ENCODE results near the gene PPFIA4. TPM values are rescaled to one million over a fixed set of nuclear protein-coding genes. Genes with fewer than 3 reads are reported as not detected.

The PPFIA4 gene
- total RNA-seq, 2 experiments from 2014 or later = 78.8 to 79.9 TPM

DNA sequence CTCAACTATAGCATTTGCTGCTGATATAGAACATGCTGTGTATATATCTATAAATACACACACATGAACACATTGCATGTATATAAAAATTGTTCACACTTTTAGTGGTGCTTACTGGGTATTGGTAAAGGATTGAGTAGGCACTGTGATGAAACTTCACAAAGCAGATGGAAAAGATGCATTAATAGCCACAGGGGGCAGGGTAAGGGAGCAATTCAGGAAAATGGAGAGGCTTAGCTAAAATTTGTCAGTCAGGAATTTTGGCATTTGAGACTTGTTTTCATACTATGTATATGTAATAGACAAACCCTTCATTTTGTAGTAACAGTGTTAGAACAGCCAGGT, 633 bp upstream of the PPFIA4 start:
- Mint-ChIP-seq H3K27ac (peak overlapping the region; percentile 82), H3K36me3 (ENCODE audit: low read depth) (peaks cover 37% of the 10 kb centered on the region), H3K4me1 (ENCODE audit: low read depth) (peaks cover 17% of the 10 kb centered on the region), H3K4me3 (peak overlapping the region; percentile 46), H3K9me3 (peaks cover 3% of the 10 kb centered on the region), H3K27me3 (peaks cover 10% of the 10 kb centered on the region)
- ChIA-PET POLR2A (interaction anchor here (2.1 kb wide), 1 partner anchor 18 kb away, joined by 14 read pairs; the partner anchor contains the start of gene TMEM183A), CTCF (interaction anchor here (1.5 to 5.8 kb wide), 2 partner anchors 14 to 18 kb away, joined by 3 to 54 read pairs; no protein-coding TSS in a partner anchor)
- intact Hi-C loops (cut with micrococcal nuclease) = no loop called here
- DNase-seq (no peak), ATAC-seq (no peak)
- TF ChIP-seq, protein P1, sequence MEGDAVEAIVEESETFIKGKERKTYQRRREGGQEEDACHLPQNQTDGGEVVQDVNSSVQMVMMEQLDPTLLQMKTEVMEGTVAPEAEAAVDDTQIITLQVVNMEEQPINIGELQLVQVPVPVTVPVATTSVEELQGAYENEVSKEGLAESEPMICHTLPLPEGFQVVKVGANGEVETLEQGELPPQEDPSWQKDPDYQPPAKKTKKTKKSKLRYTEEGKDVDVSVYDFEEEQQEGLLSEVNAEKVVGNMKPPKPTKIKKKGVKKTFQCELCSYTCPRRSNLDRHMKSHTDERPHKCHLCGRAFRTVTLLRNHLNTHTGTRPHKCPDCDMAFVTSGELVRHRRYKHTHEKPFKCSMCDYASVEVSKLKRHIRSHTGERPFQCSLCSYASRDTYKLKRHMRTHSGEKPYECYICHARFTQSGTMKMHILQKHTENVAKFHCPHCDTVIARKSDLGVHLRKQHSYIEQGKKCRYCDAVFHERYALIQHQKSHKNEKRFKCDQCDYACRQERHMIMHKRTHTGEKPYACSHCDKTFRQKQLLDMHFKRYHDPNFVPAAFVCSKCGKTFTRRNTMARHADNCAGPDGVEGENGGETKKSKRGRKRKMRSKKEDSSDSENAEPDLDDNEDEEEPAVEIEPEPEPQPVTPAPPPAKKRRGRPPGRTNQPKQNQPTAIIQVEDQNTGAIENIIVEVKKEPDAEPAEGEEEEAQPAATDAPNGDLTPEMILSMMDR (IDR thresholded peaks at IDR 0.05) = no peak

DNA sequence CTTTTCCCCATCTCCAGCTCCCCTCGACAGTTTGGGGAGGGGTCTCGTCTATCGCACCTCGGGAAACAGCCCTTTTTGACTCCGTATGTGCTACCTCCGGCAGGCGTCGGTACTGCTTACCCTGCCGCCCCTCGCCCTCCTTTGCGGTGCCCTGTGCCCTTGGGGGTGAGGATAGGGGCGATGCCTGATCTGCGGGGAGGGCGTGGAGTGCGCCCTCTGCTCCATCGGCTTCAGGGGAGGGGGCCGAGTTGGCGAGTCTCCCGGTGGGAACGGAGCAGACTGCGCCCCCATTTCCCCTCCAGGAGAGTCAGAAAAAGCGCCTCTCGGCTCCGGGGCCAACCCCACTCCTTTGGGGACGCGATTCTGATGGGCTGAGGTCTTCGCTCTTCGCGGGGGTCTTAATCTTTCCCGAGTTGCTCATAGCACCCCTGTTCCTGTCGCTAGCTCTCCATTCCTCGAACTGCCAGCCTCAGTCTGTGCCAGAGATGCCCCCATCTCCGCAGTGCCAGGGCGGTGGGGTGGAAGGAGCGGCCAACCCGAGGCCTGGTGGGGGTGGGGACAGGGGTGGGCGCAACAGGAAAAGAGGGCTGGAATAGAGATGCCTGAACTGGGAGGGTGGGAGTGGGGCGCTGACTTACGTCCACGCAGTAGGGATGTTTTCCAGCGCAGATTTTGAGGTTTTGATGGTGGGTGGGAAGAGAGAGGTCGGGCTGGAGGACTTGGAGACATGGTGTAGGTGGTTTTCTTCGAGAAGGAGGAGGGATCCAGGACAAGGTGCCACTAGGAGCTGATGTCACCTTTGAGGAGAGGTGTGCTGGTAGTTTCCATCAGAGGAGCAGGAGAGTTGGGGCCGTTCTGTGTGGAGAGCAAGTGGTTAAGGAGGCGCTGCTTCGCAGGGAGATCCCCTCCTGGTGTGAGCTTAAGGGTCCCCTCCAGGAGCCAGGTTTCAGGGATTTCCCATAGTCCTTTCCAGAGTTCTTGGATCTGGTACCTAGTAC, 674 bp downstream of the PPFIA4 start:
- H3K4me3 Mint-ChIP-seq = peak overlapping the region; percentile 89
- peaks cover 10% of the 10 kb centered on the region for H3K27me3 Mint-ChIP-seq
- peak overlapping the region; percentile 67 for H3K27ac Mint-ChIP-seq
- H3K4me1 Mint-ChIP-seq (ENCODE audit: low read depth) = peaks cover 17% of the 10 kb centered on the region
- CTCF ChIA-PET = interaction anchor here (1.0 to 5.8 kb wide), 3 partner anchors 10 to 33 kb away, joined by 3 to 54 read pairs (median 3); no protein-coding TSS in a partner anchor
- intact Hi-C loops (cut with micrococcal nuclease) = no loop called here
- H3K36me3 Mint-ChIP-seq (ENCODE audit: low read depth) = peaks cover 27% of the 10 kb centered on the region
- TF ChIP-seq, protein P1 (IDR thresholded peaks at IDR 0.05) = no peak
- ATAC-seq (peak; percentile 58), DNase-seq (no peak)
- POLR2A ChIA-PET = interaction anchor here (0.6 to 1.7 kb wide), 6 partner anchors 9 to 294 kb away, joined by 3 to 11 read pairs (median 4); partner anchors contain the start of genes KLHL12 and TMEM183A
- H3K9me3 Mint-ChIP-seq = peaks cover 3% of the 10 kb centered on the region

DNA sequence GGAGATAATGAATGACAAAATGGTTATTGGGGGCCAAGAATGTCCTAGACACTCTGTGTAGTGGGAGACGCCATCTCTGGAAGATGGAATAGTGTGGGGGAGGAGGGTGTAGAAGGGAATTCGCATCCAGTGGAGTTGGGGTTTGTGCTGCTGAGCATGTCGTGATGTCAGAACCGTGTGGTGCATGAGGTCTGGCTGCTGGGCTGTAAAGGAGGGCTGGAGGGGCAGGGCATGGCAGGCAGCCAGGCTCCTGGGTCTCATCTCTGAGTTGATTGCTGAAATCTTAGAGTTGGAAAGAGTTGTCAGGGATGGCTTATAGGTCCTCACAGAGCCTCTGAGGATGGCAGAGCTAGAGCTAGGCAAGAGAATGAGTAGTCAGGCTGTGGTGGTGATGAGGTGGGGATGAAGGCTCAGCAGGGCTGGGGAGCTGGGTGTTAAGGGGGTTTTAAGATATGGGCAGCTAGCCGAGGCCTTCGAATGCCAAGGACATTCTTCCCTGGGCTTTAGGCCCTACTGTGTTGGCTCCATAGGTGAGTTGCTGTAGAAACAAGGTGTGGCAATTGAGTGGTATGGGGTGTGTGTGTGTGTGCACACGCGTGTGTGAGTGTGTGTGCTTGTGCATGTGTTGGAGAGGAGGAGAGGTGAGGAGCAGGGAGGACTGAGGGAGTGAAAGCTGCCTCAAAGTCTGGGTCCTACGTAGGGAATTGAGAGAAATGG, 1.9 kb downstream of the PPFIA4 start:
- POLR2A ChIA-PET = interaction anchor here (1.0 to 1.4 kb wide), 4 partner anchors 20 to 101 kb away, joined by 3 to 6 read pairs (median 4); partner anchors contain the start of genes KLHL12 and TMEM183A
- no peak overlapping the region for H3K27ac Mint-ChIP-seq

DNA sequence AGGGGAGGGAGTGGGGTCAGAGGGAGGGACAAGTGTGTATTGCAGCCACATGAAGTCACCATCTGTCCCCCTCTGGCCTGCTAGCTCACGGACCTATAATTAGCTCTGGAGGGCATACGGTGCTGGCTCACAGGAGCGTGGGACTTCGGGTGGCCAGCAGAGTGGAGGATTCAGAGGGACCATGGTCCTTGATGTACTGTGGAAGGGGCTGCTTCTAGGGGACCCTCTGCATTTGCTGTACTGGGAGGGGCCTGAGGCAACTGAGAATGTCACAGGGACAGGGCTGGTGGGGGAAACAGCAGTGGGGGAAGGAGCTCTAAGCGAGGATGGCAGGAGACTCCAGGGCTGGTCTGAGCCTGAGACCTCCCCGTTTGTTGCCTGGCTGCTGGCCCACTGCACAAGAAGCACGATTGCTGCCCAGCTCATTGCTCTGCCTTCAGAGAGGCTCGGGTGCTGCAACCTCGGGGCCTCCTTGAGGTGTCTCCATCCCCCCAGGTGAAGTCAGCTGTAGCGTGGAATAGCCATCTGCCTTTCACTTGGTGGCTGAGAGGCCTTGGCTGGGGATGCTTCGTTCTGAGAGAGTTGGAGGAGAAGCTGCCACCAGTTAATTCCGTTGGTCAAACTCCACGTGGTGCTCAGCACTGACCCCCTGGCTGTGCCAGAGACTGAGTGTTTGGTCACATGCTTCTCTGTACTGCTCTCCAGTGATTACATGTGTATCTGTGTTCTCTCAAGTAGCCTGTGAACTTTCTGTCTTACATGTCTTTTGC, 2.7 kb downstream of the PPFIA4 start:
- intact Hi-C loops (cut with micrococcal nuclease) = no loop called here
- no peak for DNase-seq
- Mint-ChIP-seq H3K27me3 (peaks cover 10% of the 10 kb centered on the region), H3K36me3 (ENCODE audit: low read depth) (peaks cover 24% of the 10 kb centered on the region), H3K4me1 (ENCODE audit: low read depth) (peaks cover 17% of the 10 kb centered on the region), H3K27ac (no peak overlapping the region), H3K9me3 (peaks cover 3% of the 10 kb centered on the region), H3K4me3 (no peak overlapping the region)
- TF ChIP-seq, protein P1 (IDR thresholded peaks at IDR 0.05) = no peak
- ChIA-PET CTCF (interaction anchor here (0.5 to 5.8 kb wide), 6 partner anchors 11 to 433 kb away, joined by 3 to 54 read pairs (median 7); no protein-coding TSS in a partner anchor), POLR2A (interaction anchor here (0.5 kb wide), 1 partner anchor 306 kb away, joined by 3 read pairs; no protein-coding TSS in a partner anchor)
- no peak for ATAC-seq

More for the DNA sequence above, 1.9 kb downstream of the PPFIA4 start:
- Mint-ChIP-seq H3K9me3 (peaks cover 3% of the 10 kb centered on the region), H3K27me3 (peaks cover 10% of the 10 kb centered on the region), H3K4me3 (peak overlapping the region; percentile 89), H3K4me1 (ENCODE audit: low read depth) (peaks cover 17% of the 10 kb centered on the region), H3K36me3 (ENCODE audit: low read depth) (peaks cover 24% of the 10 kb centered on the region)
- ATAC-seq = no peak
- CTCF ChIA-PET = interaction anchor here (0.5 to 5.8 kb wide), 5 partner anchors 12 to 434 kb away, joined by 3 to 54 read pairs (median 3); no protein-coding TSS in a partner anchor
- no peak for DNase-seq
- TF ChIP-seq, protein P1 (IDR thresholded peaks at IDR 0.05) = no peak
- intact Hi-C loops (cut with micrococcal nuclease) = no loop called here
